ENCODE results near the gene C11orf24. TPM values are rescaled to one million over a fixed set of nuclear protein-coding genes. Genes with fewer than 3 reads are reported as not detected.
"Not testable (repeated sequence)": the region's sequence is repeated elsewhere in the genome, so short reads cannot be mapped to it uniquely, and the experiment has no call there.

Gene C11orf24
- polyA plus RNA-seq, 2 of the 4 experiments (the other 2 are of a cell fraction), result 29.4 to 43.8 TPM

DNA sequence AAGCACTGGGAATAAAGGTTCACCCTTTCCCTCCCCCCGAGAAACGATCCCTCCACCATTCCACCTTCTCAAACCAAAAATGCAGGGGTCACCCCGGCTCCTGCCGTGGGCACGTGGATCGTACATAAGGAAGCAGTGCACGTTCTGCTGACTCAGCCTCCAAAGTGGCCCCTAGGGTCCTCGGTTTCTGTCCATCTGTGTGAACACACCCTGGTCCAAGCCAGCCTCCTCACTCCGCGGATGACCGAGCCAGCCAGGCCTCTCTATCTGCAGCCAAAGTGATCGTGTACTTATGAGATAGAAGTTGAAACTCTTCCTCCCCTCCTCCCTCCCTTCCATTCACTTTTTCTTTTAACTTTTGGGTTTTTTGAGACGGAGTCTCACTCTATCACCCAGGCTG is 16.2 kb downstream of the C11orf24 start:
- ATAC-seq, result no peak
- H3K4me1 ChIP-seq, result peaks cover 15% of the 10 kb centered on the region
- WGBS (ENCODE audit: missing lambda C conversion rate), result 90% methylated on average over 13 of the region's 13 CpGs
- TF ChIP-seq NR3C1 (IDR thresholded peaks at IDR 0.05) (no peak), SREBF2 (IDR thresholded peaks at IDR 0.05) (no peak), RFX5 (IDR thresholded peaks at IDR 0.05) (no peak), KDM5A (IDR thresholded peaks at IDR 0.05) (no peak), FOSL2 (IDR thresholded peaks at IDR 0.05) (no peak), FOSL2 (CRISPR knock-in tag; IDR thresholded peaks at IDR 0.05) (no peak), POLR2A (IDR thresholded peaks at IDR 0.05; ENCODE audit: low read length) (no peak), CHD2 (IDR thresholded peaks at IDR 0.05; ENCODE audit: low read length, partially characterized antibody) (no peak)
- no peak for DNase-seq (ENCODE audit: low read depth in 1 of 2, low spot score in 1 of 2)
- H3K4me2 ChIP-seq, result no peak overlapping the region
- FAIRE-seq, result no peak
- peak overlapping the region in 1 of 2 experiments; percentile 51; a peak in 2 of 6 replicates for H3K27ac ChIP-seq
- H3K9me3 ChIP-seq, result no peaks in the 10 kb centered on the region
- CTCF ChIA-PET, result interaction anchor here (4.9 to 7.0 kb wide), 3 partner anchors 42 to 192 kb away, joined by 35 to 131 read pairs (median 81); no protein-coding TSS in a partner anchor
- POLR2A ChIA-PET, result no interaction called here
- H3K4me3 ChIP-seq, result no peak overlapping the region

GRCh38 chr11:68254421-68254820 is 17.4 kb downstream of the C11orf24 start:
- no peak overlapping the region for H3K27ac ChIP-seq
- CTCF ChIA-PET, result interaction anchor here (1.4 to 4.1 kb wide), 3 partner anchors 17 to 192 kb away, joined by 5 to 30 read pairs (median 7); partner anchors contain the start of gene C11orf24

GRCh38 chr11:68251765-68252164 is 20.0 kb downstream of the C11orf24 start:
- FAIRE-seq, result no peak
- Histone ChIP-seq H3K27ac (no peak overlapping the region), H3K4me2 (no peak overlapping the region), H3K9me3 (0 out of 3 replicates have a peak, but pooled peaks cover 7% of the 10 kb centered on the region), H3K4me3 (no peak overlapping the region), H3K4me1 (peaks cover 8% of the 10 kb centered on the region)
- WGBS (ENCODE audit: missing lambda C conversion rate), result 81% methylated on average over 3 of the region's 3 CpGs
- DNase-seq (ENCODE audit: low read depth in 1 of 2, low spot score in 1 of 2), result no peak
- no peak for TF ChIP-seq ZC3H11A (IDR thresholded peaks at IDR 0.05)
- ATAC-seq, result no peak
- ChIA-PET POLR2A (no interaction called here), CTCF (interaction anchor here (0.7 to 4.1 kb wide), 7 partner anchors 11 to 161 kb away, joined by 3 to 30 read pairs (median 5); no protein-coding TSS in a partner anchor)

More at GRCh38 chr11:68254421-68254820, 17.4 kb downstream of the C11orf24 start:
- FAIRE-seq, result no peak
- H3K4me2 ChIP-seq, result no peak overlapping the region
- POLR2A ChIA-PET, result no interaction called here
- H3K4me1 ChIP-seq, result peaks cover 15% of the 10 kb centered on the region
- no peak for ATAC-seq
- 0 out of 3 replicates have a peak, but pooled peaks cover 1% of the 10 kb centered on the region for H3K9me3 ChIP-seq
- WGBS (ENCODE audit: missing lambda C conversion rate), result 81% methylated on average over 14 of the region's 14 CpGs
- no peak overlapping the region for H3K4me3 ChIP-seq
- TF ChIP-seq FOXS1 (CRISPR knock-in tag; IDR thresholded peaks at IDR 0.05) (no peak), TFCP2L1 (CRISPR knock-in tag; IDR thresholded peaks at IDR 0.05) (no peak)
- DNase-seq (ENCODE audit: low read depth in 1 of 2, low spot score in 1 of 2), result no peak

GRCh38 chr11:68244912-68245311 is 26.9 kb downstream of the C11orf24 start:
- ATAC-seq; H3K4me1 ChIP-seq; H3K27ac ChIP-seq; DNase-seq (ENCODE audit: low read depth in 1 of 2, low spot score in 1 of 2); POLR2A ChIA-PET; FAIRE-seq; H3K4me3 ChIP-seq; H3K4me2 ChIP-seq: not testable (repeated sequence)
- WGBS (ENCODE audit: missing lambda C conversion rate), result 88% methylated on average over 5 of the region's 5 CpGs
- H3K9me3 ChIP-seq, result peaks cover 14% of the 10 kb centered on the region; the same call in 1 of the 3 replicates
- CTCF ChIA-PET, result interaction anchor here (0.7 to 1.6 kb wide), 2 partner anchors 13 to 83 kb away, joined by 3 to 10 read pairs; no protein-coding TSS in a partner anchor

DNA sequence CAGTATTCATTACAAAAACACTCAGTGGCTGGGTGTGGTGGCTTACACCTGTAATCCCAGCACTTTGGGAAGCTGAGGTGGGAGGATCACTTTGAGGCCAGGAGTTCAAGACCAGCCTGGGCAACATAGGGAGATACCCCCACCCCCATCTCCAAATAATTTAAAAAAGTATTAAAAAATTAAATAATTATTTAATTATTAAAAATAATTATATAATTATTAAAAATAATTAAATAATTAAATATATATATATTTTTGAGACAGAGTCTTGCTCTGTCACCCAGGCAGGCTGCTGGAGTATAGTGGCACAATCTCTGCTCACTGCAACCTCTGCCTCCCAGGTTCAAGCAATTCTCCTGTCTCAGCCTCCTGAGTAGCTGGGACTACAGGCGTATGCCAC is 27.9 kb downstream of the C11orf24 start:
- not testable (repeated sequence) for DNase-seq (ENCODE audit: low read depth in 1 of 2, low spot score in 1 of 2); H3K4me1 ChIP-seq; H3K27ac ChIP-seq; H3K4me2 ChIP-seq; H3K4me3 ChIP-seq; H3K9me3 ChIP-seq; FAIRE-seq; ATAC-seq
- POLR2A ChIA-PET, result interaction anchor here (0.6 to 0.7 kb wide), 2 partner anchors 19 to 233 kb away, joined by 4 to 5 read pairs; no protein-coding TSS in a partner anchor
- CTCF ChIA-PET, result interaction anchor here (1.4 kb wide), 1 partner anchor 53 kb away, joined by 4 read pairs; no protein-coding TSS in a partner anchor
- WGBS (ENCODE audit: missing lambda C conversion rate), result 100% methylated on average over 1 of the region's 1 CpG

DNA sequence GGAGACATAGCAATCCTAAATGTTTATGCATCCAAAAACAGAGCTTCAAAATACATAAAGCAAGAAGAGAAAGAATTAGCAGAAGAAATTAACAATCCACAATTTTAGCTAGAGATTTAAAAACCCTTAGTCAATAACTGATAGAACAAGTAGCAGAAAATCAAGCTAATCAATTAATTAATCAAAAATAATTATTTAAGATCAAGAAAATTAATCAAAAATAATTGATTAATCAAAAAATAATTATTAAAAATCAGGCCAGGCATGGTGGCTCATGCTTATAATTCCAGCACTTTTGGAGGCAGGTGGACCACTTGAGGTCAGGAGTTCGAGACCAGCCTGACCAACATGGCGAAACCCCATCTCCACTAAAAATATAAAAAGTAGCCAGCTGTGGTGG is 29.2 kb downstream of the C11orf24 start:
- H3K27ac ChIP-seq, result no peak overlapping the region
- H3K4me2 ChIP-seq, result no peak overlapping the region
- TF ChIP-seq GATA3 (IDR thresholded peaks at IDR 0.05; ENCODE audit: borderline replicate concordance), result no peak
- TF ChIP-seq KDM5A (IDR thresholded peaks at IDR 0.05), result no peak
- TF ChIP-seq CEBPB (IDR thresholded peaks at IDR 0.05), result no peak
- 77% methylated on average over 2 of the region's 2 CpGs for WGBS (ENCODE audit: missing lambda C conversion rate)
- no peak overlapping the region for H3K4me3 ChIP-seq
- H3K9me3 ChIP-seq, result peaks cover 7% of the 10 kb centered on the region; the same call in 1 of the 3 replicates
- no peak for DNase-seq (ENCODE audit: low read depth in 1 of 2, low spot score in 1 of 2)
- no peak for FAIRE-seq
- CTCF ChIA-PET, result interaction anchor here (0.8 to 1.4 kb wide), 3 partner anchors 22 to 128 kb away, joined by 3 to 4 read pairs (median 3); no protein-coding TSS in a partner anchor
- ATAC-seq, result no peak
- H3K4me1 ChIP-seq, result no peaks in the 10 kb centered on the region
- POLR2A ChIA-PET, result no interaction called here
